NCI-H1417 treated with DMSO at 0.1 percent for 48 hours (cell line): Measurements from ENCODE around the gene SCUBE3.

Source experiments
- DNase-seq: peaks from one replicate; lab custom pipeline; 2025; lab: John Stamatoyannopoulos, UW

The SCUBE3 gene

GRCh38 chr6:35272005-35272404, 58.2 kb downstream of the SCUBE3 start:
- DNase-seq = no peak

- DNase-seq = no peak
Measured at GRCh38 chr6:35273822-35274559, 60.2 kb downstream of the SCUBE3 start.

- no peak for DNase-seq
Measured at GRCh38 chr6:35275744-35276260, 62.0 kb downstream of the SCUBE3 start.

DNA sequence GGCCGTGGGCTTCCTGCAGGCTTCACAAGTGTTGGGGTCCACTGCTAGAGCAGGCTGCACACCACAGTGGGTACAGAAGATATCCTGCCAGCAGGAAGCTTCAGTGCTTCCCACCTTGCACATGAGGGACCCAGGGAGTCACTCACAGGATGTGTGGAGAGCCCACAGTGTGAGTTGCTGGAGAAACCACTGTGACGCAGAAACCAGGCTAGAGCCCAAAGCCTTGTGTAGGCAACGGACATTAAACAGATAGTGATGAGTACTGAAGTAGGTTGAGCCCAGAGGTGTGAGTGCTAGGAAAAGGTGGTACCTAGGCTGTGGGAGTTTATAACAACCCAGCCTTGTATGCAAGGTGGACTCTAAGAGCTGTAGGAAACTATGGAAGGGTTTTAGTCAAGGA, 65.0 kb downstream of the SCUBE3 start:
- DNase-seq = no peak

GRCh38 chr6:35280903-35281302, 67.1 kb downstream of the SCUBE3 start:
- DNase-seq = no peak

DNA sequence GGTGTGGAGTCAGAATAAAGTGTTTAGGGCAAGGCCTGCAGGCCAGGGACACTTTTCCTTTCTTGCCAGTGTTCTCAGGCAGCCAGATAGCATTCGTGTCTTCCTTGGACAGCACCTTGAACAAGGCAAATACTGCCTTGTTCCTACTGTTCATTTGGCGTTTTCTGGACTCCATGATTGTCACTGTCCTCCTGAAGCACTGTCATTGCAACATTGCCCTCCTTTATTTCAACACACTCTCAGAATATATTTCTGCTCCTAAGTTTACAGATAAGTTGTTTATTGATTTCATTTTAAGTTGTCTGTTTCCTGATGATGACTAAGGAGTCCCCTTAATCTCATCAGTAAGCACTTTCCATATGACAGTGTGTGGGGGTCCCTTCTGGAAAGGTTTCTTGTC, 68.7 kb downstream of the SCUBE3 start:
- no peak for DNase-seq

DNA sequence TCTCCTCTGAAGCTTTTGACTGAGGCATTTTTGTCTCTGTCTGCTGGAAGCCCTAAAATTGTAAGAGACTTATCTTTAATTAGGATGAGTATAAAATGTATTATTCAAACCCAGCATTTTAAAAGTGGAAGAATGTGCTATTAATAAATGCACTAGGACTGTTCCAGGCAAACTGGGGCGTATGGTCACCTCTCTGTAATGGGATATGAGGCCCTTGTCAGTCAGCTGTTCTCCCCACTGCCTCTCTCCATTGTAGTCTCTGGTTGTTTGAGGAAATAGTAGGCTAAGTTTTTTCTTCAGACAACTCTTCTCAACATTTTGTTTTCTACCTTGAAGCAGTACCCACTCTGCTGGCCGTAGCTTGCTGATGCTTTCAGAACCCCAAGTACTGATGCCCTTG, 69.6 kb downstream of the SCUBE3 start:
- DNase-seq = no peak

DNA sequence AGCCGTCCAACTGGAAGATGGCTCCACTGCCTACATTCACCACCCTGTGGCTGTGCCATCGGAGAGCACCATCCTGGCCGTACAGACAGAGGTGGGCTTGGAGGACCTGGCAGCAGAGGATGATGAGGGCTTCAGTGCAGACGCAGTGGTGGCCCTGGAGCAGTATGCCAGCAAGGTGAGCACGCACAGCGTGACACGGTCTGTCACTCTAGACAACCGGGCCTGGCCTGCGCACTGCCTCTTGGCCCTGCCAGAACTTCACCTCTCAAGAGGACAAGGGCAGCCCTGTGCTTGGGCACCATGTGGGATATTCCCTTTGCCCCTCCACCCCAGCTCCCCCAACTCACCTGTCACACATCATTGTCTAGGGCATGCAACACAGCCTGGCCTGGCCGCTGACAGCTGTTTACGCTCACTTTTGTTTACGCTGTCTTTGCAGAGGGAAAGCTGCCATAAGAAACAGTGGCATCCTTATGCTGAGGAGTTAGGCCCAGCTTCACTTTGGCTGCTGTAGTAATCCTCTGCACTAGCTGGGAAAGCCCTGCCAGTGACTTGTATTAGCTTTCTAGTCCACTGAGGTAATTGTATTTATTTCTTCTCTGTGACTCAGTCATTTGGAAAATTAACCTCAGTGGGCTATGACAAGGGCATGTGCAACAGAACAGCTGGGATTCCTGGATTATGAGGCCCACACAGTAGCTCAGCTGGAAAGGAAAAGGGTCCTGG, 74.1 kb downstream of the SCUBE3 start:
- DNase-seq = no peak

- no peak for DNase-seq
Measured at GRCh38 chr6:35288834-35289233, 75.1 kb downstream of the SCUBE3 start.

DNA sequence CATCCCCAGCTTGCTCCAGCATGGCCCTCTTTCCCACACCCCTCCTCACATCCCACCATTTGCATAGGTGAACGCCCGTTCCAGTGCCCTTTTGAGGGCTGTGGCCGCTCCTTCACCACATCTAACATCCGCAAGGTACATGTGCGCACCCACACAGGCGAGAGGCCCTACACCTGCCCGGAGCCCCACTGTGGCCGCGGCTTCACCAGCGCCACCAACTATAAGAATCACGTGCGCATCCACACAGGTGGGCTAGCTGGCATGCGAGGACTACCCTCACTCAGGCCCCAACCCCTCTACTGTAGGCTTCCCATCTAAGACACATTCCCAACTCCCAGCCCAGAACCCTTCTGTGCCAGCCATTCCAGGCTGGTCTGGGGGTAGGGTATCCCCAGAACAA, 77.7 kb downstream of the SCUBE3 start:
- DNase-seq = no peak

GRCh38 chr6:35292494-35292893, 78.7 kb downstream of the SCUBE3 start:
- DNase-seq = no peak

- DNase-seq = no peak
Measured at GRCh38 chr6:35293681-35294080, 79.9 kb downstream of the SCUBE3 start.

GRCh38 chr6:35294308-35294945, 80.7 kb downstream of the SCUBE3 start:
- no peak for DNase-seq

DNA sequence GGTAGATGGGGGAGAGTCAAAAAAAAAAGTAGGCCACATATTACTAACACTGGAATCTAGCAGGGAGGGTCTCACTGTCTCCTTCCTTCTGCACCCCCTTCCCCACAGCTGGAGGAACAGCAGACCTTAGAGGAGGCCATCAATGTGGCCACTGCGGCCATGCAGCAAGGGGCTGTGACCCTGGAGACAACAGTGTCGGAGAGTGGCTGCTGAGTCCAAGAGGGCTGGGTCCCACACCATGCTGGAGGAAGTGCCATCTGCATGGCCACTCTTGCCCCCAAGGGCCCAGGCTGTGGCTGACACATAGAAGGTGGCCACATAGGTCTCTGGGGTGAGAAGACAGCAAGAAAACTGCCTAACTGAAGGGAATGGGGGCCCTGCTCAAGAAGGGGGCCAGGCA, 81.3 kb downstream of the SCUBE3 start:
- no peak for DNase-seq

DNA sequence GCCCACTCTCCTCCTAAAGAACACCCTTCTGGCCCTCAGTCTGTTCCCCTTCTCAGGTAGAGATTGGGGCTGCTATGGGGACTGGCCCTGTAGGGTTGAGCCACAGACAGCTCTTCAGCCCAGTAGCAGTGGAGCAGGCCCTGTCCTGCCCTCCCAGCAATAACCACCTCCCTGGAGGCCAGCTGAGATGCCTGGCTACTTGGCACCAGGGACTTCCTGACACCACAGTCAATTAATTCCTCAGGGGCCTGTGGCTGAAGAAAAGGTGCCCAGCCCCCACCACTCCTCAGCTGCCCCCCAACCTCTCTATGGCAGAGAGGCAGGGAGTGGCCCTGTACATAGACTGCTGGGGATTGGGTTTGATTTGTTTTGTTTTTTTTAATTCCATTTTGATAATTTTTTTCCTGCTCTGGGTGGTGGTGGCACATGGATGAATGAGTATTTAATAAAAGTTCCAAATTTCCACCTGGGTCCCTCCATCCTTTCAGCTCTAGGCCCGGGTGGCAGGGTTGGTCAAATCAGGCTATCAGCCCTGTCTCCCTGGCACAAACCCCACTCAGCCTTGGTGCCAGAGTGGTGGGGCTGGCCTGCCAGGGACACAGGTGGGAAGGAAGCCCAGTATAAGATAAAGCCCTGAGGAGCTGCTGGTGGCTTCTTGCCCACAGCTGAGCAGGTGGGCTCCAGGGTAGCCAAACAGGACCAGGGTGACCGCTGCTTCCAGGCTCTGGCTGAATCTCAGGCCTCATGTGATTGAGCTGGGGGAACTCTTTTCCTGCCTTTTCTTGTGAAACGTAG, 82.0 kb downstream of the SCUBE3 start:
- no peak for DNase-seq

DNA sequence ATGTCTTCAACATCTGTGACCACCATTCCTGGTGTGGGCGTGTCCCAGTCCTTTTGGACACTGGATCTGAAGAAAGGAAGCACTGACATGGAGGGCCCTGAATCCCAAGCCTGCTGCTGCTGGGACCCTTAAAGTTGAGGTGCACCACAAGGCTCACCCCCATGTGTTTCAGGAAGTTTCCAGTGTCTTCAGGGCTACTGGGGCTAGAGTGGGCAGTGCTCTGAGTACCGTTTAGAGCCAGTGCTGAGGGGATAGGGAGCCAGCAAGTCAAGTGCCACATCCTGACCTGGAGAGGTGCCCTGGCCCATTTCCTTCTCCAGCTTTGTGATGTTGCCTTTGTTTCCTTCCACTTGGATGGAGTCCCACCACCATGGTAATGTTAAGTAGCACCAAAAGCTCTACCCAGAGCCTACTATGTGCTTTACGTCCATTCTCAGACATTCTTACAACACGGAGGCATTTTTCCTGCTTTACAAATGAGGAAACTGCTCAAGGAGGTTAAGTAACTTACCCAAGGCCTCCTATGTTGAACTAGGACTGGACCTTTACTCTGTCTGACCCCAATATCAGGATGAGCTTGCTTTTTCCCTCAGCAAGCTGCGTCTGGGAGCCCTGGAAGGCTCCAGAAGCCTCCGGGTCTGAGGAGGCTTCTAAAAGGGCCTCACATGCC, 83.3 kb downstream of the SCUBE3 start:
- DNase-seq = no peak

DNA sequence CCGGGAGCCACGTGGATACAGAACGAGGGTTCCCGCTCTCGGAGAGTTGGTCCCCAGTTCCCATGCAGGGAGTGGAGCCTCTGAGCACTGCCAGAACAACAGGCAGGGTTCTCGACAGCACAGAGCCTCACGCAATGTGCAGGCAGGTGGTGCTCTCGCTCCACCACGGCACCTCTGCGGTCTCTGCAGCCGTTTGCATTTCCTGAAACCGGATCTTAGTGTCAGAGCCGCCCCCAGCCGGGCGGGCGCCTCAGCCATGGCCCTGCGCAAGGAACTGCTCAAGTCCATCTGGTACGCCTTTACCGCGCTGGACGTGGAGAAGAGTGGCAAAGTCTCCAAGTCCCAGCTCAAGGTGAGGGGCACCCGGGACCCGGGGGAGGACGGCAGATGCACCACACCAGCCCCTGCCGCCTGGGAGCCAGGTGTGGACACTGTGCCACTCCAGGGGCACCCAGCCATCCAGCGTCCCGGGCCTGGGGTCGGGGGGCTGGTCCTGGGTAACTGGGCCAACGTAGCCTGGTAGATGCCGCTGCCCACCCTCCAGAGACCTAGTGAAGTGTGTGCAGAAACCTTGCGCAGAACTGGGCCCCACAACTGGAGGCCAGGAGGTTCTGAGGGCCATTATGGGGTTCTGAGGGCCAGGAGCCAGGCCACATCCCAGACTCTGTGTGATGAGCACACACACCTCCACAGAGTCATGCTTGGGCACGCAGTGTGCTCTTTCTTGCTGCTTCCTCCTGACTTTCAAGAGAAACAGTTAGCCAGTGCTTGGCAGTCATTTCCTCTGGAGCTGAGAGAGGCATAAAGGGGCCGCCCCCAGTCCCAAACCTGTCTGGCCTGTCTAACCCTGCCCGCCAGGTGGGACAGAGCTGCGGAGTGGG, 84.1 kb downstream of the SCUBE3 start, which contains the start of gene DEF6:
DEF6 (plus strand) TSS at position 218 of the 881 bp plus-strand sequence; CDS start at position 257, 39 bp downstream.
- no peak for DNase-seq

GRCh38 chr6:35298625-35299140, 84.9 kb downstream of the SCUBE3 start:
- DNase-seq = no peak

GRCh38 chr6:35299674-35300073, 85.9 kb downstream of the SCUBE3 start:
- no peak for DNase-seq

DNA sequence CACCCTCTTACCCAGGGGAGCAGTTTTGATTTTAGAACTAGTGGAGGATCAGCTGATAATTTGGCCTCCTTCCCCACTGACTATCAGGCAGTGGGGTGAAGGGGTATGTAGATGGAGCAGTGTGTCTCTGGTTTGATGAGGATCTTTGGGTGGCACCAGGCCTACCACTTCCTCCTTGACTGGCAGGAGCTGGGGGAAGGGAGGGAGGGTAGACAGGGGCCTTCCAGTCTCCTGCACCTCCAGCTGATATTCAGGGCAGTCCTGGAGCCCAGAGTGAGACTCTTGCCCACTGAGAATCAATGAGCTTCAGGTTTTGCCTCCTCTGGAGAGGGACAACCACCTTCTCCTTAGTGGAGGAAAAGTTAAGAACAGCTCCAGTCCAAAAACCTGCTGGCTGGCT, 87.1 kb downstream of the SCUBE3 start:
- no peak for DNase-seq
